AG08396 (cell line): ENCODE results near the gene LCN15.
"Not testable (repeated sequence)": the region's sequence is repeated elsewhere in the genome, so short reads cannot be mapped to it uniquely, and the experiment has no call there.

ENCODE experiments used
- DNase-seq: peaks from one replicate; pipeline ENCODE4 v3.0.0; 2012; ENCODE audit warnings: low spot score, mixed read lengths

LCN15 gene

GRCh38 chr9:136775191-136775590 lies 10.9 kb upstream of the LCN15 start:
- DNase-seq: no peak

- no peak for DNase-seq
These were observed 10.2 kb upstream of the LCN15 start for GRCh38 chr9:136774416-136775045.

GRCh38 chr9:136773386-136774044 lies 9.2 kb upstream of the LCN15 start:
- peak; percentile 39 for DNase-seq

GRCh38 chr9:136771907-136772415 lies 7.6 kb upstream of the LCN15 start:
- DNase-seq: no peak

- DNase-seq: peak; percentile 78
These were observed 5.4 kb upstream of the LCN15 start for GRCh38 chr9:136769710-136770191.

- DNase-seq: not testable (repeated sequence)
These were observed 2.2 kb upstream of the LCN15 start for GRCh38 chr9:136766410-136767120.

- DNase-seq: not testable (repeated sequence)
These were observed 1.6 kb upstream of the LCN15 start for GRCh38 chr9:136765745-136766409.

- no peak for DNase-seq
These were observed 723 bp upstream of the LCN15 start for GRCh38 chr9:136765041-136765440.

- DNase-seq: no peak
These were observed 676 bp downstream of the LCN15 start for GRCh38 chr9:136763649-136764035.

GRCh38 chr9:136762915-136763648 lies 1.2 kb downstream of the LCN15 start:
- no peak for DNase-seq

- DNase-seq: no peak
These were observed 2.1 kb downstream of the LCN15 start for GRCh38 chr9:136762221-136762691.

- DNase-seq: no peak
These were observed 2.8 kb downstream of the LCN15 start for GRCh38 chr9:136761545-136761981.

GRCh38 chr9:136760834-136761544 lies 3.3 kb downstream of the LCN15 start:
- peak; percentile 85 for DNase-seq

- DNase-seq: no peak
These were observed 3.9 kb downstream of the LCN15 start for GRCh38 chr9:136760424-136760823.

- no peak for DNase-seq
These were observed 4.6 kb downstream of the LCN15 start for GRCh38 chr9:136759436-136760325.

- no peak for DNase-seq
These were observed 5.3 kb downstream of the LCN15 start for GRCh38 chr9:136759001-136759400.

- DNase-seq: no peak
These were observed 6.6 kb downstream of the LCN15 start for GRCh38 chr9:136757751-136758140.

- DNase-seq: no peak
These were observed 7.0 kb downstream of the LCN15 start for GRCh38 chr9:136757328-136757727.

GRCh38 chr9:136756836-136757235 lies 7.5 kb downstream of the LCN15 start:
- DNase-seq: no peak

- no peak for DNase-seq
These were observed 8.2 kb downstream of the LCN15 start for GRCh38 chr9:136756134-136756438.
